ENCODE data around the gene EYA3.

The EYA3 gene

DNA sequence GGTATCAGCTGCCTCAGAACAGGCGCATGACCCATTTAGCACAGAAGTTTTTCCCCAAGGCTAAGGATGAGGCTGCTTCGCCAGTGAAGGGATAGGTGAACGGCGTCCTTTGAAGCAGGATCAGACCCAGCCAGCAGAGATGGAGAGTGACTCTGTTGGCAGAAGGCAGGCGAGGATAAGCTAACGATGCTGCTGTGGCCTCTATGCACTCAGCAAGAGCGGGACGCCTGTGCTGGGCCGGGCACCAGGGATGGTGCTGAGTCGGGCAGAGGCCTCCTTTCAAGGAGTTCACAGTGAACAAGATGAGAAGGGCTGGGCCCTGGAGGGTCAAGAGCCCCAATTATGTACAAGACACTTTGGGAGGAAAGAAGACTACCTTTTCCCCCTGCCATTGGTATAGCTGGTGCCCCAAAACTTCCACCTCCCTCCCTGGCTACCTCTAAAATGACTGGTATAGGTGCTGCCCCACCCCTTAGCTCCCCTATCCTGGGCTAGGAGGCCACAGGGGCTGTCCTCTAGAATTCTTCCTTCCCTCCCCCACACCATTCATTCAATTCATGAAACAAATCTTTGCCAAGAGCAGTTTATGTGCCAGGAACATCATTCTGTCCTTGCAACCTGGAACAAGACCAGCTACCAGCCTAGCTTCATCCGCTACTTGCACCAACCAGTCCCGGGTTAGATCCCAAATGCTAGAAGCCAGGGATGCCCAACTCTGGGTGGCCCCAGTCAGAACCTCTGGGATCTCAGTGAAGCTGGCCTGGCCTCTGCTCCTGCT is 121.1 kb downstream of the EYA3 start:
- DNase-seq = no peak

DNA sequence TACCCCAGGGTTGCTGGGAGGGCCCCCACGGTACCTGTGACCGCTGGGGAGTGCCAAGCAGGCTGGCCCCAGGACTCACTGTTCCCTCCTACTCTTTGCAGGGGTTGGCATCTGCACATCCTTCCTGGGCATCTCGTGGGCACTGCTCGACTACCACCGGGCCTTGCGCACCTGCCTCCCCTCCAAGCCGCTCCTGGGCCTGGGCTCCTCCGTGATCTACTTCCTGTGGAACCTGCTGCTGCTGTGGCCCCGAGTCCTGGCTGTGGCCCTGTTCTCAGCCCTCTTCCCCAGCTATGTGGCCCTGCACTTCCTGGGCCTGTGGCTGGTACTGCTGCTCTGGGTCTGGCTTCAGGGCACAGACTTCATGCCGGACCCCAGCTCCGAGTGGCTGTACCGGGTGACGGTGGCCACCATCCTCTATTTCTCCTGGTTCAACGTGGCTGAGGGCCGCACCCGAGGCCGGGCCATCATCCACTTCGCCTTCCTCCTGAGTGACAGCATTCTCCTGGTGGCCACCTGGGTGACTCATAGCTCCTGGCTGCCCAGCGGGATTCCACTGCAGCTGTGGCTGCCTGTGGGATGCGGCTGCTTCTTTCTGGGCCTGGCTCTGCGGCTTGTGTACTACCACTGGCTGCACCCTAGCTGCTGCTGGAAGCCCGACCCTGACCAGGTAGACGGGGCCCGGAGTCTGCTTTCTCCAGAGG is 121.9 kb downstream of the EYA3 start:
- DNase-seq = no peak

DNA sequence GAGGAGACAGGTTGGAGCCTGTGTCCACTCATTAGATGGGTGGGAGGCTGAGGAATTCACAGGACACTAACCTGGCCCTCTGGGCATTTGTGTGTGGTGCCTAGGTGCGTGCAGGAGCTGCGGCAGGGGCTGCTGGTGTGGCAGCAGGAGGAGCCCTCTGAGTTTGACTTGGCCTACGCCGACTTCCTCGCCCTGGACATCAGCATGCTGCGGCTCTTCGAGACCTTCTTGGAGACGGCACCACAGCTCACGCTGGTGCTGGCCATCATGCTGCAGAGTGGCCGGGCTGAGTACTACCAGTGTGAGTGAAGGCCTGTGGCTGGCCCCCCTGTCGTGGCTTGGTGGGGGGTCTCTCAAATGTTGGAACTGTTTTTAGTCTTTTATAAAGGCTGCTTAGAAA is 125.0 kb downstream of the EYA3 start:
- no peak for DNase-seq

DNA sequence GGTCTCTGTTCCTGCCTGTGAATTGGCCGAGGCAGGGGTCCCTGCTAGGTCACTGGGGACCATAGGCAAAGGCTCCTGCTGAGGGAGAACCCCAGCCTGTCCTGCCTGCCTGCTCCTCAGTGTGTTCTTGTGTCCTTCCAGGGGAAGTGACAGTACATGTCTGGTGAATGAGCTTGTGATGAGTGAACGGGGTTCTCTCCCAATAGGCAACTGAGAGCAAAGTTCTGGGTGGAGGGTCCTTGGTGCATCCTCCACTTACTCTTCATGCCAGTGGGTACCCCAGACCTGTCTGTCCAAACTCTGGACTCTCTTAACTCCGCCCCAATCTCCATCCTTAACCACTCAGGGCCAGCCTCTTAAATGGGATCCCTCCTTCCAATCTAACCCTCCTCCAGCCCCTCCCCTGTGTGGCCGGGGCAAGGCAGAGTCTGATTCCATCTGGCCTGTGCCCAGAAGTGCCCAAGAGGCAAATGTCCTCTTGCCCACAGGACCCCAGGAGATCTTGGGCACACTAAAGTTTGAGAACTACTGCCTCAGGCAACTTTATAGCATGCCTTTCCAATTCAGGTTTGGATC is 126.7 kb downstream of the EYA3 start:
- DNase-seq = no peak

DNA sequence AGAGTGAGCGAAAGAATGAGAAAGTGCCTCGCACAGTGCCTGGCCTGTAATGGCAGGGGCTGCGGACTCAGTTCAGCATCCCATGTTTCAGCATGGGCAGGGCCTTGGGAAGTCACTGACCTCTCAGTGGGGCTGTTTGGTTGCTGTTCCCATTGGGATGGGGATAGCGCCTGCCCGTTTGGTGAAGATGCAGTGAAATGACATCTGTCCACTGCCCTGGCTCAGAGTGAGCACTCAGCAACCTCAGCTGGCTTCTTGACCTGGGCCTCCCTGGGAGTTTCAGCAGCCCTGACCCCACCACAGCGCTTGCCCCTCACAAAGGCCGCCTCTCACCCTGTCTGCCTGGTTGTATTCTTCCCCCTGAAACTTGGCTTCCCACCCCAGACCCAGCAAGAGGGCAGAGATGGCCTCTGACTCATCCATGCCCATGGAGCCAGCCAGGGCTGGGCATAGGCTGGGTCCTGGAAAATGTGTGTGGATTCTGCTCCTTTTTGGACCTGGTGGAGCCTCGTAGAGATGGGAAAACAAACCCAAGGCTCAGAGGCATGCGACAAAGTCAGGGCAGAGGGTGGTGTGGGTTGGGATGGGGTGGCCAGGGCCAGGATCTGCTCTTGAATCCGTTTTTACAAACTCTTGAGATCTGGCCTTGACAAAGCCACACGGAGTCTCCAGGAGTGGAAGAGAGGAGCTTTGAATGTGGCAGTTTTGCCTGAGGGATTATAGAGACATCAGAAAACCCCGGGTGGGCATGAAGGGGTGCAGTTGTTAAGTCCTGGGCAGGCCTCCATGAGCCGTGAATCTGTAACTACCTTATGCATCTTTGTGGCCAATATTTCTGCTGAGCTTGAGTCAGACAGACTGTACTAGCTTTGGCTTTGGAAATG is 127.4 kb downstream of the EYA3 start:
- no peak for DNase-seq

DNA sequence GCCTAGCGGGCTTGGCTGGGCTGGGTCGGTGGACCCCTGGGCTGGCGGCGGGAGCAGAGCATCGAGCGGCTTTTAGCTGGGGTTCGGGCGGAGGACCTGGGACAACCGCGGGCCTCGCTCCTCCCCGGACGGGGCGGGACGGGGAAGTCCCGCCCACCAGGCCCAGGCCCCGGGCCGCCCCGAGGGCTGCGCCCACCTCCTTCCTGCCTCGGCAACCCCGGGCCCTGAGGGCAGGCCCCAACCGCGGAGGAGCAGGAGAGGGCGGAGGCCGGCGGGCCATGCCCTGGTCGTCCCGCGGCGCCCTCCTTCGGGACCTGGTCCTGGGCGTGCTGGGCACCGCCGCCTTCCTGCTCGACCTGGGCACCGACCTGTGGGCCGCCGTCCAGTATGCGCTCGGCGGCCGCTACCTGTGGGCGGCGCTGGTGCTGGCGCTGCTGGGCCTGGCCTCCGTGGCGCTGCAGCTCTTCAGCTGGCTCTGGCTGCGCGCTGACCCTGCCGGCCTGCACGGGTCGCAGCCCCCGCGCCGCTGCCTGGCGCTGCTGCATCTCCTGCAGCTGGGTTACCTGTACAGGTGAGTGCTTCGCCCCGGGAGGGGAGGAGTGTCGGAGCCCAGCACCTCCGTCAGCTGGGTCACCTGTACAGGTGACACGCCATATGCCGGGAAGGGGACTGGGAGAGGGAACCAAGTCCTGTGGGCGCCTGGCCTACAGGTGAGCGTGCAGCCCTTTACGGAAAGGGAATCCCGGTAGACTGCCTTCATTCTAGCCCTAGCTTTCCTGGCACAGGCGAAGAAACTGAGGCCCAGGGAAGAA is 128.4 kb downstream of the EYA3 start, which contains the start of gene XKR8:
XKR8 (plus strand) TSS at position 182 of the 812 bp plus-strand sequence; CDS start at position 279, 97 bp downstream.
- peak; percentile 40 for DNase-seq

DNA sequence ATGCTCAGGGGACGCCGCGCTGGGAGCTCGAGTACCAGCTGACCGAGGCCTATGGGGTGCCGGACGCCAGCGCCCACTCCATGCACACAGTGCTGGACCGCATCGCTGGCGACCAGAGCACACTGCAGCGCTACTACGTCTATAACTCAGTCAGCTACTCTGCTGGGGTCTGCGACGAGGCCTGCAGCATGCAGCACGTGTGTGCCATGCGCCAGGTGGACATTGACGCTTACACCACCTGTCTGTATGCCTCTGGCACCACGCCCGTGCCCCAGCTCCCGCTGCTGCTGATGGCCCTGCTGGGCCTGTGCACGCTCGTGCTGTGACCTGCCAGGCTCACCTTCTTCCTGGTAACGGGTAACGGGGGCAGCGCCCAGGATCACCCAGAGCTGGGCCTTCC is 129.9 kb downstream of the EYA3 start:
- DNase-seq = no peak

DNA sequence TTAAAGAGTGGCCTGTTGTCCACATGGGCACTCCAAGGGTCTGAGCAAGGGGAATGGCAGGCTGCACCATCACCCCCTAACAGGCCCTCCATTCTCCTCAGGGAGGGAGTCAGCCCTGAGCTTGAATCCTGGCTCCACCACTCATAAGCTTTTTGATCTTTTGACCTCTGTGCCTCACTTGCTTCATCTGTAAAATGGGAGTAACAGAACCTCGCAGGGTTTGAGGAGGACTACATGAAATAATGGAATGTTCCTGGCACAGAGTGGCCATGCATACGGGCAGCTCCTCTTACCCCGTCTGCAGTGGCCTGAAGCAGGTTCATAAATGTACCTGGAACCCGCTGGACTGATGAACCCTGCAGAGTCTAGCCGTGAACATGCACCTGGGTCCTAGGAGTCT is 130.8 kb downstream of the EYA3 start:
- DNase-seq = no peak

DNA sequence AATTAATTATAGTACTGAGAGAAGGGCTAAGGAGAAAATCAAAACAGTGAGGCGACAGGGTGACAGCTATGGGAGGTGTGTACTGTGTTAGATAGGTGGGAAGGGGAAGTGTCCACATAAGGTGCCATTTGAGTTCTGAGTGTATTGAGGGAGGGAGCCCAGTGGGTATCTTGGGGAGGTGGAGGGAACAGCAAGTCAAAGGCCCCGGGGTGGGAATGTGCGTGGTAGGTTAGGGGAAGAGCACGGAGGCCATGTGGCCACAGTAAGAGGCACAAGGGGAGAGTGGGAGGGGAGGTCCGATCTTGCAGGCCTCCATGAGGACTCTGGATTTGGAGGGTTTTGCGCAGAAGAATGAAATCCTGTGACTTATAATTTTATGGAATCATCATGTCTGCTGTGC is 131.6 kb downstream of the EYA3 start:
- no peak for DNase-seq

DNA sequence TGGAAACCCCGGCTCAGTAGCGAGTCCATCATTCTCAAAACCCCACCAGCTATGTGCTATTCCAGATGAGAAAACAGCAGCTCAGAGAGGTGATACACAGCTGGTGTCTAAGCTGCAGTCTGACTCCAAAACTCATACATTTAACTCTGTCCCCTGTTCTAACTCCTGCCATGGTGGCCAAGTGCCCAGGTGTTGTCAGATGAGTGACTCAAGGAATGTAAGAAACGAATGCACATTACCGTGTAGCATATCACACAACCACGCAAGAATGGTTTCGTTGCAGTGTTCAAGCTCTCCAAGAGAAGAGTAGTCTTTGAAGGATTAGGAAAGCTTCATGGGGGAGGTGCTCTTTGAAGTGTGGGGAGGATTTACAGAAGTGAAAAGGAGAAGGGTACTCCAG is 133.3 kb downstream of the EYA3 start:
- DNase-seq = no peak

DNA sequence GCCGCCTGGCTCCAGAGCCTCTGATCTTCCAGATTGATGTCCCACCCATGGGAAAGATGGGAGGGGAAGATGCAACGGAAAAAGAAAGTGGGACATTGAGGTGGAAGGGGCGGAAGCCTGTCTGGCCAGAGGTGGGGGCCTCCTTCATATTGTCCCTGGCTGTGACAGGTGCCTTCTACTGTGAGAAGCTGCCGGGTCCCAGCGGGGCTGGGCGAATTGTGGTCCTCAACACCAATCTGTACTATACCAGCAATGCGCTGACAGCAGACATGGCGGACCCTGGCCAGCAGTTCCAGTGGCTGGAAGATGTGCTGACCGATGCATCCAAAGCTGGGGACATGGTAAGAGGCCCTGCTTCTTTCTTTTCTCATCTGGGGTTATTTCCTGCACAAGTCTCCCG is 134.2 kb downstream of the EYA3 start:
- DNase-seq = no peak

DNA sequence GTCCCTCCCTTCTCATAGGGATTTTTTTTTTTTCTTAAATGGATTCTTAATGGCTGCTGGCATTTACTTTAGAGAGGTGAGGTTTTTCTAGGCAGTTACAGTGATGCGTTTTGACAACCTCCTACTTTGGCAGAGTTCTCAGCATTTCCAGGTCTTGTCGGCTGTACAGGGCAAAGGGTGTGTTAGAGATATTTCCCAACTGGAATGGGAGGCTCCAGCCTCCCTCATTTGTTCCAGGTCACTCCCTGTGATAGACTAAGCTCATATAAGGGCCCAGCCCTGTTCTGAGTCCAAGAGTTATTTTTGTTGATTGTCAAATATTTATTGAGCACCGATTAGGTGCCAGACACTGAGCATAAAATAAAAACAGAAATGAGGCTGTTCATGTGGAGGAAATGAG is 136.3 kb downstream of the EYA3 start:
- DNase-seq = no peak

DNA sequence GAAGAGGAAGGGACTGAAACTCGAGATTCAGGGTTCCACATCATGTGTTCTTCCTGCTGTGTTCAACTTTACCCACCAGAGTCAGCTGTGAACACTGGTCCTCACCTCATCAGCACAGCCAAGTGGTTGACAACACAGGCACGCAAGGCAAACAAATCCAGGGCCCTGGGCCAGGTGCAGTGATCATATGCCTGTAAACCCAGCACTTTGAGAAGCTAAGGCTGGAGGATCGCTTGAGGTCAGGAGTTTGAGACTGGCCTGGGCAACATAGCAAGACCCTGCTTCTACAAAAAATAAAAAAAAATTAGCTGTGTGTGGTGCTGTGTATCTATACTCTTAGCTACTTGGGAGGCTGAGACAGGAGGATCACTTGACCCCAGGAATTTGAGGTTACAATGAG is 137.0 kb downstream of the EYA3 start:
- DNase-seq = no peak

DNA sequence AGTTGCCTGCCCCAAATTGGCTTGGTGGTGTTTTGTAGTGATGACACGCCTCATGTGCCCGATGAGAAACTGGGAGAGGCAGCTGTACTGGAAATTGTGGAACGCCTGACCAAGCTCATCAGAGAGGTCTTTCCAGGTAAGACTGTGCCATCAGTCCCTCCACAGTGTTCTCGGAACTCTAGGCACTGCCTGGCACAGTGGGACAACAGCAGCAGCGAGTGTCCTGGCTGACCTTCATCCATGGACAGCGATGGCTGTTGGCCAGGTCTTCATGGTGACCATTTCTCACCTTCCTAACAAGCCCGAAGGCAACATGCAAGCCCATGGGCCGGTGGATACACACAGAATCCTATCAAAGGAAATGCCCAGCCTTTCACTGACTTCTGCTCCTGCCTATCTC is 139.4 kb downstream of the EYA3 start:
- DNase-seq = no peak

DNA sequence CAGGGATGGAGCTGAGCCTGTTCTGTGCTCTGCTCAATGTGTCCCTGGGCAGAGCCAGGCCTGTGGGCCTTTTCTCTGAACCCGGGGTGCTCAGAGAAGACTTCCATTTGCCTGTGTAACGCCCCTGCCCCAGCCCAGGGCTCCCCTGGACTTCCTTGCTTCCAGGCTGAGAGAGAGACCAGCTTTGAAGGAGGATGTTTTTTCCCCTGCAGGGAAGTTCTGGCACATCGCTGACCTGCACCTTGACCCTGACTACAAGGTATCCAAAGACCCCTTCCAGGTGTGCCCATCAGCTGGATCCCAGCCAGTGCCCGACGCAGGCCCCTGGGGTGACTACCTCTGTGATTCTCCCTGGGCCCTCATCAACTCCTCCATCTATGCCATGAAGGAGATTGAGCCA is 143.4 kb downstream of the EYA3 start:
- DNase-seq = no peak

DNA sequence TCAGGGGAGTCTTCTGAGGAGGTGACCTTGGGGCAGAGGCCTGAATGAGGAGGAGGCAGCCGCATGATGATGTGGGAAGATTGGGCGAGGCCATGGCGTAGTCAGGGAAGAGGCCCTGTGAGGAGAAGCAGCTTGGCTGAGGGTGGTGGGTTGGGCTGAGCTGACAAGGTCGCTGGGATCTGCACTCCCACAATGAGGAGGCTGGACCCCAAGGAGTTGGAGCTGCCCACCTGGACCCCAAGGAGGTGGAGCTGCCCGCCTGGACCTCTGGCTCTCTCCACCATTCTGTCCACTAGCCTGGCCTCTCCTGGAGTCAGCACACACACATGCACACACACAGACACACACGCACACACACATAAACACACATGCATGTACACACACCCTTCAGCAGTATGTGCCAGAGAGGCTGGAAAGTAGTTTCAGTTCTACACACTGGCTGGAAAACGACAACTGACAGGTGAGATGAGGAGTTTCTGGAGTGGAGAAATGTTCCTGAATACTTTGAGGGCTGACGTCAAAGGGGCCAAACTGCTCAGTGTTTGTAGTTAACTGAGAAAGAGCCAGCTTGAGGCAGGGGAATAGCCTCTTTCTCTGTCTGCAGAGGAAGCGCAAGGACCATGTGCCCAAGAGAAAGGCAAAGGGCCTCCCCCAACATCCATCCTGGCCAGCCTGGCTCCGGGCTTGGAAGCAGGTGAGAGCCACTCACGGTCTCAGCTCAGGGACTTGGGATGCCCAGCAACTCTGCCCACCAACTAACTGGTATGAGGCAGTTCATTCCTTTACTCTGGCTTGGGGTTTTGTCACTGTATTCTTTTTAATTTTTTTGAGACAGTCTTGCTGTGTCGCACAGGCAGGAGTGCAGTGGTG is 146.5 kb downstream of the EYA3 start:
- no peak for DNase-seq

DNA sequence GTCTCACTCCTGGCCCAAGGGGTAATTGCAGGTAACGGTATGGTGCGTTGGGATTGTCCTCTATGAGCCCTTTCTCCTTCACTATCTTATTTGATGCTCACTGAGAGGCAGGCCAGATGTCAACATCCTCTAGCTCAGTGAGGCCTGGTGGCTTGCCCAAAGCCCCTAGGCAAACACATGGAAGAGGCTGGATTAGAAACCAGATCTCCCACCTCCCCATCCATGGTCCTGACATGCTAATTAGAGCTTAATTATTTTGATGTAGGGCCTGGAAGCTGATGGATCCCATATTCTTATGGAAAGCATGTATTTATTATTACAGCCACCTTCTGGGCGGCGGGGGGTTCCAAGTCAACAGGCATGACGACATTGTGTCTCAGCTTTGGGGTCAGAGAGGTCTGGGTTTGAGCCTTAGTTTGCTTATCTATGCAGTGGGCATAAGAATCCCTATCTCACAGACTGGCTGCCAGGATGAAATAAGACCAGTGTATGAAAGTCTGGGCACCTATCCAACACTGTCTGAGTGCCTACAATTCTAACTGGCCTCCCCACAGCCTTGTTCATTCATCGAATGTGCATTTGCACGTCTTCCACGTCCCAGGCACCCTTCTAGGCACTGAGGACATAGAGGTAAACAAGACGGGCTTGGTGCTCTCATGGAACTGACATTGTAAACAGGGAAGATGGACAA is 147.4 kb downstream of the EYA3 start:
- no peak for DNase-seq

DNA sequence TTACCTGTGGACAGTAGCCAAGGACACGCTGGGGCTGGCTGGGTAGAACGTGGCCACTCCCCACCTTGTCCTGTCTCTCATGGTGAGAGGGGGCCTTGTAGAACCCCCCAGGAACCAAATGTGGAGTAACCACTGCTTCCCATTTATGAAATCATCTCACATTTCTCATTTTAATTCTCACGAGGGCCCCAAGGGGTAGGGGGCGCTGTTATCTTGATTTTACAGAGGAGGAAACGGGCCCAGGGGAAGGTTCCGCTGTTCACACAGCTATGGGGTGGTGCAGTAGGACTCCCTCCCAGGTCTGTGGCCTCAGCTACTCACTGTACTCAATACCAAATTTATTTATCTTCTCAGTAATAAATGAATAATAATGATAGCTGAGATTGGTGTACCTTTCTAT is 148.1 kb downstream of the EYA3 start:
- DNase-seq = no peak

DNA sequence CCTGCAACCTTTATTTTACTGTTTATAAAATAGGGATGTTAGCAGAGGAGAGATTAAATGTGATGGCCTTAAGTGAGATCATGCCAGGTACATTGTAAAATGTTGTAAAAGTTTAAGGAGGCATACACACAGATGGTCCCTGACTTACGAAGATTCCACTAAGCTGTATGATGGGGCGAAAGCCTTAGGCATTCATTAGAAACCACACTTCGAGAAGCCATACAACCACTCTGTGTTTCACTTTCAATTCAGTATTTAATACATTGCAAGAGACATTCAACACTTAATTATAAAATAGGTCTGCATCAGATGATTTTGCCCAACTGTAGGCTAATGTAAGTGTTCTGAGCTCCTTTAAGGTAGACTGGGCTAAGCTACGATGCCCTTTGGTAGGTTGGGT is 149.9 kb downstream of the EYA3 start:
- DNase-seq = no peak

DNA sequence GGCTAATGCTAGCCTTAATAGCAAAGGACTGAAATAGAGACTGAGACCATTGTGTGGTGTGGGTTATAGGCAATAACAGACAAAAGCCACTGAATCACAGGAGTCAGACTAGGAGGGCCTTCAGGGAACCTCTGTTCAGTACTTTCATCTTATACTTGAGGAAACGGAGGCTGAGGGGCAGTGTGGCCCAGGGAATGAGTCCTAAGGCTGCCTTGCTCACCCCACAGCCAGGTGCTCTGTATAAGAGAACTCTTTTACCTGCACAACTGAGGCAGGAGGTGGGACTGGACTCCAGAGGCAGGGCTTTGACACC is 150.9 kb downstream of the EYA3 start:
- no peak for DNase-seq

DNA sequence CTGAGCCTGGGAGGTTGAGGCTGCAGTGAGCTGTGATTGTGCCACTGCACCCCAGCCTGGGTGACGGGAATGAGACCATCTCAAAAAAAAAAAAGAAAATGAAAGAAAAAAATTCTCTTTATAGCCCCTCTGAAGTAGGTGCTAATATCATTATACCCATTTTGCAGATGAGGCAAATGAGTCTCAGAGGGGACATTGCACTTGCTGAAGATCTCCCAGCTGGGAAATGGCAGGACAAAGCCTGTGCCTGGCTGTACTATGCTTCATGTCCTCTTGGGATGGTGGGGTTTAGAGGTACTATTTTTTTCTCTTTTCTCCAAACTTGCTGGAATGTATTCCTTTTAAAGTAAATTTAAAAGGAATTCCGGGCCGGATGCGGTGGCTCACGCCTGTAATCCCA is 152.0 kb downstream of the EYA3 start:
- DNase-seq = no peak

All from NCI-H1436 treated with DMSO at 0.1 percent for 48 hours (cell line).